ENCODE measurements around the gene ZNF33B. TPM values are rescaled to one million over a fixed set of nuclear protein-coding genes. Genes with fewer than 3 reads are reported as not detected.

ZNF33B gene
- total RNA-seq, 4 donors from 2014 or later, result 37.8 to 47.6 (median 43.3) TPM

DNA sequence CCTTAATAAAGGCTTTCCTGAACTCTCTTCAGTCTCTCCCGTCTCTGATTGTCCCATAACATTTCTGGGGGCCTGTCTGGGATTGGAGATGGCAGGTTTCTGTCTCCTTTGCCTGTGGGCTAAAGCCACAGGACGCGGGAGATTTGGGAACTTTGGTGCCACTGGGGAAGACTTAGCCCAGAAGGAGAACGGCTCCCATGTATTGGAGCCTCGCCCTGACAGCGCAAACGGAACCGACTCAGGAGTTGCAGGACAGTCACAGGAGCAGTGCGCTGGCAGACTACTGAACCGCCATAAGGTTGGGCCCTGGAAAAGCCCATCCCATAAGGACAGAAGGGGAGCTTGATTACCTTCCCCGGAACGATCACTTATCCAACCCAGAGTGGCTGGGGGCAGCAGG, 7.1 kb upstream of the ZNF33B start:
- H3K36me3 ChIP-seq, result no peaks in the 10 kb centered on the region
- H3K4me1 ChIP-seq, result peaks cover 14 to 24% of the 10 kb centered on the region in 2 donors
- H3K4me3 ChIP-seq (replicated peaks in 1 of 3), result no peak overlapping the region
- DNase-seq, result no peak
- H3K27ac ChIP-seq, result no peak overlapping the region
- no peaks in the 10 kb centered on the region for H3K9me3 ChIP-seq
- intact Hi-C loops (cut with DNase I), result loop anchor here (10.0 kb wide), 1 partner anchor 91 kb away; no protein-coding TSS in a partner anchor
- no peaks in the 10 kb centered on the region for H3K27me3 ChIP-seq
- no peak for TF ChIP-seq POLR2A (IDR thresholded peaks at IDR 0.05)
- TF ChIP-seq, protein P1, sequence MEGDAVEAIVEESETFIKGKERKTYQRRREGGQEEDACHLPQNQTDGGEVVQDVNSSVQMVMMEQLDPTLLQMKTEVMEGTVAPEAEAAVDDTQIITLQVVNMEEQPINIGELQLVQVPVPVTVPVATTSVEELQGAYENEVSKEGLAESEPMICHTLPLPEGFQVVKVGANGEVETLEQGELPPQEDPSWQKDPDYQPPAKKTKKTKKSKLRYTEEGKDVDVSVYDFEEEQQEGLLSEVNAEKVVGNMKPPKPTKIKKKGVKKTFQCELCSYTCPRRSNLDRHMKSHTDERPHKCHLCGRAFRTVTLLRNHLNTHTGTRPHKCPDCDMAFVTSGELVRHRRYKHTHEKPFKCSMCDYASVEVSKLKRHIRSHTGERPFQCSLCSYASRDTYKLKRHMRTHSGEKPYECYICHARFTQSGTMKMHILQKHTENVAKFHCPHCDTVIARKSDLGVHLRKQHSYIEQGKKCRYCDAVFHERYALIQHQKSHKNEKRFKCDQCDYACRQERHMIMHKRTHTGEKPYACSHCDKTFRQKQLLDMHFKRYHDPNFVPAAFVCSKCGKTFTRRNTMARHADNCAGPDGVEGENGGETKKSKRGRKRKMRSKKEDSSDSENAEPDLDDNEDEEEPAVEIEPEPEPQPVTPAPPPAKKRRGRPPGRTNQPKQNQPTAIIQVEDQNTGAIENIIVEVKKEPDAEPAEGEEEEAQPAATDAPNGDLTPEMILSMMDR (IDR thresholded peaks at IDR 0.05), result no peak
- 85 to 98% methylated on average over 12 of the region's 12 CpGs for WGBS, 2 donors

DNA sequence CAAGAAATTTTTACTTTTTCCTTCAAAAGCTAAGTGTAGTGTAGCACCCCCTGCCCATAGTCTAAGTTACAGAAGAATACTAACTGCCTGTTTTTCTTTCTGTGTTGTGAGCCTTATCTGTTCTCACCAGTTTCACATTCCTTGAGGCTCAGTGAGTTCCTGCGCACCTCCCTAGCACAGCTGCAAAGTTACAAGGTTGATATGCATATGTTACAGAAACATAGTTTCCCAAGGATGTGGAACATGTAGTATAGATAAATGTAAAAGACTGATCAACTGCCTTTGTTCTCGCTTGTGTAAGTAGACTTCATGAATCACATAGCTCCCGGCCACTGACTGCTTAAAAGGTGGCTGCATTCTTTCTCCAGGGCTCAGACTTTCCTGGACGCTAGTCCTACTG, 6.7 kb upstream of the ZNF33B start:
- no peak for TF ChIP-seq POLR2A (IDR thresholded peaks at IDR 0.05)
- TF ChIP-seq, protein P1 (IDR thresholded peaks at IDR 0.05), result no peak
- H3K4me1 ChIP-seq, result peaks cover 14 to 24% of the 10 kb centered on the region in 2 donors
- no peaks in the 10 kb centered on the region for H3K36me3 ChIP-seq
- intact Hi-C loops (cut with DNase I), result loop anchor here (10.0 kb wide), 1 partner anchor 90 kb away; no protein-coding TSS in a partner anchor
- H3K27me3 ChIP-seq, result no peaks in the 10 kb centered on the region
- H3K9me3 ChIP-seq, result no peaks in the 10 kb centered on the region
- no peak overlapping the region for H3K4me3 ChIP-seq (replicated peaks in 1 of 3)
- H3K27ac ChIP-seq, result no peak overlapping the region
- WGBS, 2 donors, result 59 to 81% methylated on average over 4 of the region's 4 CpGs
- no peak for DNase-seq

DNA sequence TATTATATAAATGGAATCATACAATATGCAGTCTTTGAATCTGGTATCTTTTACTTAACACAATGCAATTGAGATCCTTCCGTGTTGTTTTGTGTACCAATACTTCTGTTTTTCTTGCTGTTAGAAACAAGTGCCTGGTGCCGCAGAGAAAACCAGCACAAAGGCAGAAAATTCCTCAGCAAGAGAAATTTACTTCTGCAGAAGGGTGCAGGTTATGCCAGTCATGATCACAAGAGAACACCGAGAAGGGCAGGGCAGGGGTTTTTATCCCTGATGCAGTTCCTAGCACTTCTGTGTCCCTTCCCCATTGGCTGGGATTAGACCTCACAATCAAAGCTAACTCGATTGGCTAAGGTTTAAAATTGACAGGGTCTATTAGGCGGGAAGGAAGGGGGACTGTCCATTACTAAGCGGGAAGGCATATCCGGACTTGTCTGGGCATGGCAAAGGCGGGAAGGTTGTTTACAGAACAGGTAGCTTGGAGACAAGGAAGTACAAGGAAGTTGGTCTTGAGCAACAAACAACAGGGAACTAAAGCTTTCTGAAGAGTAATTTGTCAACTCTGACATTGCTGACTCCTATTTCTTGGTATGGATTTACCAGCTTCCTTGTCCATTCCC, 2.4 kb upstream of the ZNF33B start:
- DNase-seq, result no peak
- 79 to 89% methylated on average over 8 of the region's 8 CpGs for WGBS, 2 donors

DNA sequence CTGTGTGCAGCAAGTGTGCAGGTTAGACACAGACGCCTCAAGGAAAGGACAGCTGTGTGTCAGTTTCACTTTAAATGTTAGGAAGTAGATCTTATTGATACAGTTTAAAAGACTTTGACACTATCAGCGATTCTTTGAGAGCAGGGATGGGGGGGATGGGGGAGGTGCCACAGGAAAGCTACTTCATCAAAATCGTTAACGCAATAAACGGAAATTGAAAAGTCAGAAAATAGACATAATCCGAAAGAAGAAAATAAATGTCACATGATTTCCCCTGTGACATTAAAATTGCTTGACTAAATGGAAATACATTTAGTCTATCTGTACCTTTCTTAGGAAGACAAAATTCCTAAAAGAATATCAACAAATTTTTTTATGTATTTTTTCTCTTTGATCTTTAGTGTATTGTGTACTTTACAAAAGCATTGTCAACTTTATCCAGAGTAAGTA, 476 bp upstream of the ZNF33B start:
- peak overlapping the region; percentile 90 to 98 (median 93) for H3K27ac ChIP-seq
- 1 to 2% methylated on average over 6 of the region's 6 CpGs for WGBS, 2 donors
- no peaks in the 10 kb centered on the region for H3K27me3 ChIP-seq
- H3K4me3 ChIP-seq (replicated peaks in 1 of 3), result peak overlapping the region; percentile 30 to 87 (median 84)
- intact Hi-C loops (cut with DNase I), result no loop called here
- TF ChIP-seq, protein P1 (IDR thresholded peaks at IDR 0.05), result no peak
- TF ChIP-seq POLR2A (IDR thresholded peaks at IDR 0.05), result no peak
- H3K4me1 ChIP-seq, result peaks cover 0 to 10% of the 10 kb centered on the region in 2 donors
- H3K9me3 ChIP-seq, result no peaks in the 10 kb centered on the region
- DNase-seq, result no peak
- H3K36me3 ChIP-seq, result no peaks in the 10 kb centered on the region

More for the DNA sequence above, 2.4 kb upstream of the ZNF33B start:
- no peak overlapping the region for H3K4me3 ChIP-seq (replicated peaks in 1 of 3)
- H3K27ac ChIP-seq, result no peak overlapping the region
- H3K9me3 ChIP-seq, result no peaks in the 10 kb centered on the region
- intact Hi-C loops (cut with DNase I), result loop anchor here (10.0 kb wide), 1 partner anchor 86 kb away; no protein-coding TSS in a partner anchor
- TF ChIP-seq, protein P1 (IDR thresholded peaks at IDR 0.05), result no peak
- H3K4me1 ChIP-seq, result peaks cover 0 to 10% of the 10 kb centered on the region in 2 donors
- no peaks in the 10 kb centered on the region for H3K27me3 ChIP-seq
- no peaks in the 10 kb centered on the region for H3K36me3 ChIP-seq

DNA sequence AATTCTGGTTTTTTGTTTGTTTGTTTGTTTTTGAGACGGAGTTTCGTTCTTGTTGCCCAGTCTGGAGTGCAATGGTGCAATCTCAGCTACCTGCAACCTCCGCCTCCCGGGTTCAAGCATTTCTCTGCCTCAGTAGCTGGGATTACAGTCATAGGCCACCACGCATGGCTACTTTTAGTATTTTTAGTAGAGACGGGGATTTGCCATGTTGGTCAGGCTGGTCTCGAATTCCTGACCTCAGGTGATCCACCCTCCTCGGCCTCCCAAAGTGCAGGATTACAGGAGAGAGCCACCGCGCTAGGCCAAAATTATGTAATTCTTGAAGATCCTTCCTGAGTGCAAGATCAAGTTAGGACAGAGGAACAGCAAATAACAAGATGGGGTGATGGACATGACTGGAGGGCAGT, 719 bp downstream of the ZNF33B start:
- WGBS, 2 donors, result 14 to 18% methylated on average over 10 of the region's 10 CpGs
- Histone ChIP-seq H3K27ac (peak overlapping the region; percentile 90 to 98 (median 93)), H3K27me3 (no peaks in the 10 kb centered on the region), H3K4me3 (replicated peaks in 1 of 3) (peak overlapping the region; percentile 30 to 87 (median 84)), H3K4me1 (peaks cover 0 to 10% of the 10 kb centered on the region in 2 donors), H3K36me3 (no peaks in the 10 kb centered on the region), H3K9me3 (no peaks in the 10 kb centered on the region)
- TF ChIP-seq, protein P1 (IDR thresholded peaks at IDR 0.05), result no peak
- TF ChIP-seq POLR2A (IDR thresholded peaks at IDR 0.05), result no peak
- DNase-seq, result peak; percentile 33 to 37
- intact Hi-C loops (cut with DNase I), result no loop called here

All from thyroid gland (tissue), 4 donors.